Measurements from ENCODE around the gene APBB2.

Gene APBB2

DNA sequence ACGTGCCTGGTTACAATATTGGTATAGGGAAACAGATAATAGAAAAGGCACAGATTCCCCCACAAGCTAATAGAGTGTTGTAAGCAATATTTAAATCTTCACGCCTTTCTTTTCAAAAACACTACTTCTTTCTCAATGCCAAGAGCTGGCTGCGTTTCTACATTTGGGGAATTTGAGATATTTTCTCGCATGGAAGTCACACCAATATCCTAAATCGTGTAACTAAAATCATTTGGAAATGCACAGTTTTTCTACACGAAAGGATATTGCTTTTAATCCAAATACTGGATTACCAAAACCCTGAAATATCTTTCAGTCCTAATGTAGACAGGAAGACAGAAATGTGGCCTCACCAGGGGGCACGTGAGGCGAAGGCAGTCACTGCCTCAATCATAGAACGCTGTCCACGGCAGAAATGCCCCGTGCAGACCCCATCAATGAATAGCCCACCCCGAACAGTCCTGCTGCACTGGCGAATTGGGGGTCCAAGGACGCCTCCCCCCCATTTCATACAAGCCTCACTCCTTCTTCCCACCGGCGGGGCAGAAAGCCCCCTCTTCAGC is 358.0 kb downstream of the APBB2 start:
- intact Hi-C loops (cut with DNase I) = no loop called here
- DNase-seq = no peak

DNA sequence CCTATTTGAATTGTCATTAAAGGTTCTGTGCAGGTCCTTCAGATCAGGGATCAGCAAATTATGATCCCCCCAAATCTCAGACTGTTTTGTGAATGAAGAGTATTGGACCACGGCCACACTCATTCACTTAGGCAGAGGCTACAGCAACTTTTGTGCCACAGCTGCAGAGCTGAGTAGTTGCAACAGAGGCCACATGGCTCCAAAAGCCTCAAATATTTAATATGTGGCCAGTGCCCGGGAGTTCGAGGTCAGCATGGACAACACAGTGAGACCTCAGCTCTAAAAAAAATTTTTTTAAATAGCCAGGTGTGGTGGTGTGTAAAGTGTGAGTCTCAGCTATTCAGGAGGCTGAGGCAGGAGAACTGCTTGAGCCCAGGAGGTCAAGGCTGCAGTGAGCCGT is 363.8 kb downstream of the APBB2 start:
- intact Hi-C loops (cut with DNase I) = no loop called here
- no peak for DNase-seq

GRCh38 chr4:40848940-40849339 is 365.4 kb downstream of the APBB2 start:
- DNase-seq = no peak
- intact Hi-C loops (cut with DNase I) = loop anchor here (10.0 kb wide), 1 partner anchor 114 kb away; no protein-coding TSS in a partner anchor

DNA sequence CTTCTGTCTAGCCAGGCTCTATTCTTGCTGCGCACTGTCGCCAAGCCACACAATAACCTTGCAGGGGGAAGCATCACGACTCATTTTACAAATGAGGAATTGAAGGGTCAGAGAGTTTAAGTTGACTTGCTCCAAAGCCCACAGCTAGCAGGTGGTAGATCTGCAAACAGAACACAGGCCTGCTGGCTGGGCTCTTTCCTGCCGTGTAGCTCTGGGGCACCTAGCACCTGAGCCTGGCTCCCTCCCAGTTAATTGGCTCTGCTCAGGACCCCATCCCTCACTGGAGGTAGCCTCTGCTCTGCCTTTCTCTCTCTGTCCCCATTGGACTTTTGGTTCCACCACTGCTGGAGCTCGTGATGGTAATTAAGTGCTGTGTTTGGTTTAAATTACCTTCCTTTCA is 366.1 kb downstream of the APBB2 start:
- intact Hi-C loops (cut with DNase I) = loop anchor here (10.0 kb wide), 1 partner anchor 113 kb away; no protein-coding TSS in a partner anchor
- DNase-seq = no peak

DNA sequence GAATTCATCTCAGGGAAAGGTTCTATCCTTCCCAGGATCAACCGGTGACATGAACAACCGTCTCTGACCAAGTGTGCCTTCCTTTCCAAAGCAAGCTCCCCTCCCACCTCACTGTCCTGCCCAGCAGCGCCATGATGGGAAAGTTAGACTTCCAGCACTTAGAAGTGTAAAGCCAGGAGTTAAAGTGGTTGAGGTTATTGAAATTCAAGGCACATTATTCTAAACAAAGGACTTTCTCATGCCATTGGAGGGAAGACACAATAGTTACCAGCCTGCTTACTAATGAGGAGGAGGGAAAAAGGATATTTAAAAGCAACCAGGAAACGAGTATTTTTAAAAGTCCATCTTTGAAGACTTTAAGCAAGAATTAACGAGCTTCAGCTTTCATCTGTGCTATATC is 367.8 kb downstream of the APBB2 start:
- no peak for DNase-seq
- intact Hi-C loops (cut with DNase I) = loop anchor here (10.0 kb wide), 1 partner anchor 112 kb away; no protein-coding TSS in a partner anchor

- peak in 4 of 10 donors; percentile 23 to 73 (median 38) for DNase-seq
- intact Hi-C loops (cut with DNase I) = loop anchor here (10.0 kb wide), 1 partner anchor 110 kb away; no protein-coding TSS in a partner anchor
Measured at GRCh38 chr4:40845154-40845835, 369.0 kb downstream of the APBB2 start.

DNA sequence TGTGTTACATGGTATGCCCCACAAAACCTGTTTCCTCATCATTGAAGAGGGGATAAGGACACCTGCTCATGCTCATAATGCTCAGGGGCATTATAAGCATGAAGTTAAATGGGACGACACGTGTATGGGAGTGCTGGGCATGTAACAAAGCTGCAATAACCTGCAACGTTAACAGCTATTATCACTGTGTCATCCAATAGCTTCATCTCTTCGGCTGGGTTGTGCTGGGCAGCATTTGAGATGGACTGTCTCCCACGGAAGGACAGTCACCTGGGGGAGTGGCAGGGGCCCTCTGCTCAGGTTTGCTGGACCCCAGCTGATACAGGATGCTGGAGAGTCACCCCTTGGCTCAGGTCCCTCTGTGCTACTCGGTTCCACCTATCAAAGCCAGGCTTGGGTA is 370.1 kb downstream of the APBB2 start:
- DNase-seq = no peak
- intact Hi-C loops (cut with DNase I) = loop anchor here (5.0 to 10.0 kb wide), 2 partner anchors 53 to 109 kb away; no protein-coding TSS in a partner anchor

GRCh38 chr4:40843696-40844095 is 370.6 kb downstream of the APBB2 start:
- DNase-seq = no peak

GRCh38 chr4:40842725-40843423 is 371.5 kb downstream of the APBB2 start:
- intact Hi-C loops (cut with DNase I) = loop anchor here (5.0 to 10.0 kb wide), 2 partner anchors 54 to 108 kb away; no protein-coding TSS in a partner anchor
- no peak for DNase-seq

More at GRCh38 chr4:40843696-40844095, 370.6 kb downstream of the APBB2 start:
- intact Hi-C loops (cut with DNase I) = loop anchor here (5.0 to 10.0 kb wide), 2 partner anchors 54 to 109 kb away; no protein-coding TSS in a partner anchor

DNA sequence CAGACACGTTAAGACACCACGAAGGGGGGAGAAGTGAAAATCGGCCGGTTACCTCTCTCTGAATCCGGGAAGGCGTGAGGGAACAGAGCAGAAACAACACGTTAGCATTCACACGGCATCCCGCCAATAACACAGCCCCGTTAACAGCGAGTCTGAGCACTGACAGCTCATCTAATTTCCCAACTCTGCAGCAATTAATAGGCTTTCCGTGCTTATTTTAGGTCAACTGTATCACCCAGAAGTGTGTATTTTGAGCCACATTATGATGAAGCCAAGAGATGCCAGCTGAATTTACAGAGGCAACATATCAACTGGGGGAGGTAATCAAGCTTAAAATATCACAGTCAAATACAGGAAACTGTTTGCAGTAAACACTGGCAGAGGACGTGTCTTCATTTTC is 372.0 kb downstream of the APBB2 start:
- intact Hi-C loops (cut with DNase I) = loop anchor here (5.0 to 10.0 kb wide), 2 partner anchors 55 to 108 kb away; no protein-coding TSS in a partner anchor
- DNase-seq = peak in 3 of 10 donors; percentile 22 to 44 (median 33)

DNA sequence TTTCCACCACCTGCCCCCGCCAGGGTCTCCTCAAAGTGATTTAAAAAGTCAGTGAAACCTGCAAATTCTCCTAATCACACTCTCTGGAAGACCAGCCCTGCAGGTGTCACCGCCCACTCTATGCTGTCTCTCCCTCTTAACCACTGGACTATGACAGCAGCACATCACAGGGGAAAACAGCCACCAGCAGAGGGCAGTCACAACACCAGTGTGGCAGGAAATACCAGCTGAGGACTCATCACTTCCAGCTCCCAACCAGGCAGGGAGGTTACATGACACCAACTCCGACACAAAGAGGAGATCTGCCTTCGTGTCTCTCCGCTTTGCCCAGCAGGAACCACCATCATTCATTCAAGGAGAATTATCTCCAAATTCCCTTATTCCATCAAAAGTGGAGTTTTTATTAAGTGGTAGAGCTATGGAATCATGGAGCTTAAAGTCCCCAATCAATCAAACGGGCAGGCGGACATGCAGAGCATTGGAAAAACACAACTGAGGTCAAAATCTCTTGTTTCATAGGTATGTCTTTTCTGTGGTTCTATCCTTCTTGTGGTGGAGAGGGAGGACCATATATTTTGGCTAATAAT is 373.3 kb downstream of the APBB2 start:
- intact Hi-C loops (cut with DNase I) = loop anchor here (5.0 to 10.0 kb wide), 2 partner anchors 56 to 106 kb away; no protein-coding TSS in a partner anchor
- peak in 9 of 10 donors; percentile 51 to 95 (median 75) for DNase-seq

DNA sequence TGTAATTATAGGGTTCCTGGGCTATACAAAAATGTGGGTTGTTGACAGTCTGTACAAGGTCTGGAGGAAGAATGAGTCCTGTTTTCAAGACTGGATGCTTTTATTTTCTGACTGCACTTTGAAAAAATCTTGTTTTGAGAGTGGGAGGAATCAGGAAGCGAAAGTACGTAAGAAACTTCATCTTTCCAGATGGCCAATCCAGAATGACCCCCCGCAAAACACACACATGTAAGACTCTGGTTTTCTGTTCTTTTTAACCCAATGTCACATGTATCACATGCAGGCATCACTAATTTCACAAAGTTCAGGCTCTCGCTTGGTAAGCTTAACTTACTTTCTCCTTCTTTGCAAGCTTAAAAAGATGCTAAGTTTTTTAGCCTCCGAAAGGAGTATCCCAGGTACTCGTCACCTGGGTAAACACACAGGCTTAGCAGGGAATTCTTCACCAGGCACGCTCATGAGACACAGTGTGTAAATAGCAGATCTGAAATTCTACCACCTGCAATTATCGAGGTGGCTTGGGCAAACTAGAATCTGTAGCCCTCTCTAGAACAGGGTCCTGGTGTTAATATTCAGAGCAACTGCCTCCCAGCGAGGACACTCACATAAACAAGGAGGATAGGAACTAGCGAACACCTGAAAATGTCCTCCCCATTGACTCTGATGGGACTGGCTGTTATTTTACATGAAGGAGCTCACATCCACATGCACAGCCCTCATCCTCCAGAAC is 373.9 kb downstream of the APBB2 start:
- no peak for DNase-seq
- intact Hi-C loops (cut with DNase I) = loop anchor here (5.0 to 10.0 kb wide), 2 partner anchors 57 to 106 kb away; no protein-coding TSS in a partner anchor

- DNase-seq = no peak
- intact Hi-C loops (cut with DNase I) = no loop called here
Measured at GRCh38 chr4:40838742-40839141, 375.6 kb downstream of the APBB2 start.

DNA sequence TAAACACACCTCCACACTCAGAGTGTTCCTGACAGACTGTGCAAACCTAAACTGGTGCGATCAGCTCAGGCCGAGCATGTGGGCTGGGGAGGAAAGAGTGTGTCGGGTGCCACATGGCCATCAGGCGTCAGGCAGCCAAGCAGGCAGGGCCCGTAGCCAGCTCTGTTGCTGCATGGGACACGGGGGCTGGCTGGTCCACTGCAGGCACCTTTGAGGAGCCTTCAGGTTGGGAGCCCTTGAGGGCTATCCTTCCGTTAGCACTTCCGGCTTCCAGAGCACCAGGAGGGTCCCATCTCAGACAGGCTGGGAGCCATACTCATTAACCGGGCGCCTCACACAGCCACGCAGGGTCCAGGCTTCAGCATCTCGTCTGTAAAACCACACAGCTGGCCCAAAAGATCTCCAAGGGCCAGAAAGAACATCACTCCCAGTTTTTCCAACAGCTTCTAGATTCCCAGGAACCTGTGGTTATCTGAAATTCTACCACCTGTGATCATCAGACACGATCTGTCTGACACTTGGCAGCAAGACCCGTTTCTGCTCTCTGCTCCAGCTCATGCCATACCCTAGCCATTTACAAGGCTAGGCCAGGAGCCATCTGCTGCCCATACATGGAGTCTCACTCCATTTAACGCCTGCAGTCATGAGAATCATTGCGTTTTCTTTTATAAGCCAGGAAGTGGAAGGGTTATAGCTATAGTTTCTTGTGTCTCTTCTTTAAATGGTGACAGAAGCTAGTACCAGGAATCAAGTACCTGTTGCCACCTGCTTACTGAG is 377.1 kb downstream of the APBB2 start:
- intact Hi-C loops (cut with DNase I) = no loop called here
- DNase-seq = peak in 5 of 10 donors; percentile 27 to 86 (median 52)

- no peak for DNase-seq
- intact Hi-C loops (cut with DNase I) = no loop called here
Measured at GRCh38 chr4:40833212-40833611, 381.1 kb downstream of the APBB2 start.

DNA sequence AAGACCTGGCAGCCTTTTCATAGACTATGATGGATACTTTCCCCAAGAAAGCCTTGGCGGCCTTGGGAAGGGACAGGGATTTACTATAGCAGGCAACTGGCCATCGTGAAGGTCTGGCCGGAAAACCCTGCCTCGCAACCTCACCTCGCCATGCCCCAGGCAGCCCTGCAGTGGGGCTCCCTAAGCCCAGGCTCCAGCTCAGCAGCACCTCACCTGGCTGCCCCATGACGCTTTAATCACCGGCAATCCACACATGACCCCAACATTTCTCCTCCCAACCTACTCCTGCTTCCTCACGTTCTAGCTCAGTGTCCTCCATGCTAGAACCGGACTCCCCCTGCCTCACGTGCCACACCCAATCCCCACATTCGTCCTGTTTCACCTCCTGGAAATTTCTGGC is 382.2 kb downstream of the APBB2 start:
- DNase-seq = no peak
- intact Hi-C loops (cut with DNase I) = no loop called here

GRCh38 chr4:40831146-40831907 is 383.0 kb downstream of the APBB2 start:
- intact Hi-C loops (cut with DNase I) = no loop called here
- peak in 6 of 10 donors; percentile 17 to 85 (median 38) for DNase-seq

- DNase-seq = no peak
- intact Hi-C loops (cut with DNase I) = no loop called here
Measured at GRCh38 chr4:40829586-40829985, 384.8 kb downstream of the APBB2 start.
